K562 (cell line): Measurements from ENCODE around the gene EFCAB13. TPM values are rescaled to one million over a fixed set of nuclear protein-coding genes. Genes with fewer than 3 reads are reported as not detected.

ENCODE experiments used
- ATAC-seq: fragments of 200-7000 bp; cut with Tn5 transposase; 3 replicates; pipeline ENCODE4 v1.9.1; 2020; ENCODE audit warnings: moderate library complexity
- BruUV-seq: library from RNA; stranded (reverse); fragments of 400-500 nt; replicated peaks from 2 replicates; lab custom pipeline; 2021; lab: Mats Ljungman, UMichigan
- CTCF ChIA-PET: fragments of 300-600 bp; formaldehyde crosslinking; extraction: SDS; loops from one replicate; lab custom pipeline; 2021; ENCODE audit warnings: low intra/inter-chr PET ratio; lab: Yijun Ruan, JAX
- POLR2A ChIA-PET: fragments of 300-600, 350-650 bp; sonication (Branson Sonifier 250); formaldehyde crosslinking; extraction: SDS; loops from one replicate; lab custom pipeline; 2021; ENCODE audit warnings: antibody characterized with exemption, inconsistent platforms; lab: Yijun Ruan, JAX
- DNase-seq, 4 experiments: peaks; one replicate each; pipeline versions ENCODE4 v3.0.0 to v3.0.0-alpha.2; 2011 to 2018; ENCODE audit warnings: low spot score in 3 of 4, mixed read lengths in 3 of 4; ENCODE audit errors: extremely low read depth in 1 of 4
- FAIRE-seq: peaks from 2 replicates; lab custom pipeline; 2011; peaks lifted over from hg19 to GRCh38; lab: Jason Lieb, UNC
- H2AFZ ChIP-seq: 2 replicates; pipeline ENCODE4 v1.6.0; 2011; ENCODE audit warnings: low read depth, low read length, control low read depth, inconsistent platforms
- H3K27ac ChIP-seq: fragments of 200-600 bp; 3 replicates; pipeline ENCODE4 v1.8.0; 2011; ENCODE audit warnings: low read depth, mild to moderate bottlenecking, control low read depth, inconsistent platforms, low read length, moderate library complexity, mixed read lengths; ENCODE audit errors: extremely low read depth
- H3K27me3 ChIP-seq, 2 experiments: fragments of 300-600 bp in 1 of 2; 2 replicates in 1 of 2; 3 replicates in 1 of 2; pipeline versions ENCODE4 v1.6.0 to v1.8.0; 2011; ENCODE audit warnings: inconsistent platforms in 2 of 2, low read length in 2 of 2, mild to moderate bottlenecking in 1 of 2, mixed read lengths in 1 of 2, moderate library complexity in 1 of 2; ENCODE audit not compliant: control insufficient read depth in 2 of 2, insufficient read depth in 2 of 2
- H3K36me3 ChIP-seq: fragments of 300-600 bp; 3 replicates; pipeline ENCODE4 v1.8.0; 2011; ENCODE audit warnings: mild to moderate bottlenecking, low read length, inconsistent platforms; ENCODE audit not compliant: control insufficient read depth, insufficient read depth
- H3K4me1 ChIP-seq, 2 experiments: fragments of 200-600 bp in 1 of 2; replicated peaks in 1 of 2; 2 replicates in 1 of 2; 3 replicates in 1 of 2; pipeline versions ENCODE4 v1.5.1 to v1.8.0; 2011; ENCODE audit warnings: inconsistent platforms in 2 of 2, low read length in 2 of 2, mild to moderate bottlenecking in 1 of 2, mixed read lengths in 1 of 2, moderate library complexity in 1 of 2; ENCODE audit not compliant: control insufficient read depth in 2 of 2, insufficient read depth in 2 of 2
- H3K4me2 ChIP-seq: 2 replicates; pipeline ENCODE4 v1.6.1; 2011; ENCODE audit warnings: low read length, control low read depth, inconsistent platforms, mixed read lengths; ENCODE audit not compliant: insufficient read depth
- H3K4me3 ChIP-seq: fragments of 200-600 bp; sonication (generic), shearing (Covaris generic); 2 replicates; pipeline ENCODE4 v1.5.1; 2016; ENCODE audit warnings: control low read depth, inconsistent platforms
- H3K79me2 ChIP-seq: fragments of 200-600 bp; 3 replicates; pipeline ENCODE4 v1.8.0; 2011; ENCODE audit warnings: low read length, inconsistent platforms; ENCODE audit not compliant: control insufficient read depth, insufficient read depth
- H3K9ac ChIP-seq, 2 experiments: 2 replicates each; pipeline versions ENCODE4 v1.6.0 to v1.6.1; 2011; ENCODE audit warnings: low read depth in 2 of 2, low read length in 2 of 2, control low read depth in 1 of 2, inconsistent platforms in 1 of 2, mild to moderate bottlenecking in 1 of 2, mixed read lengths in 1 of 2; ENCODE audit not compliant: insufficient read depth in 1 of 2
- H3K9me1 ChIP-seq: one replicate; pipeline ENCODE4 v1.6.0; 2011; ENCODE audit warnings: inconsistent platforms, mild to moderate bottlenecking, low read length, moderate library complexity; ENCODE audit not compliant: control insufficient read depth, insufficient read depth
- H3K9me3 ChIP-seq: replicated peaks from 2 replicates; pipeline ENCODE4 v1.5.1; 2011; ENCODE audit warnings: low read depth, low read length, inconsistent platforms; ENCODE audit not compliant: control insufficient read depth, insufficient read depth
- H4K20me1 ChIP-seq: replicated peaks from 2 replicates; pipeline ENCODE4 v1.6.1; 2011; ENCODE audit warnings: low read length, inconsistent platforms, mixed read lengths; ENCODE audit not compliant: control insufficient read depth, insufficient read depth
- CTCF ChIP-seq, 3 experiments: IDR thresholded peaks in 2 of 3; conservative IDR thresholded peaks in 1 of 3; 2 replicates each; pipeline ENCODE4 v1.5.1; 2011 to 2012; ENCODE audit warnings: low read length in 3 of 3, mild to moderate bottlenecking in 3 of 3, control low read depth in 2 of 3, improper control_type of control experiment in 1 of 3, inconsistent platforms in 1 of 3, low read depth in 1 of 3, mixed read lengths in 1 of 3, moderate library complexity in 1 of 3; ENCODE audit not compliant: insufficient read depth in 2 of 3
- E2F4 ChIP-seq: sonication (generic); formaldehyde crosslinking; IDR thresholded peaks from 2 replicates; pipeline ENCODE4 v1.8.0; 2022; ENCODE audit warnings: mild to moderate bottlenecking, low read depth, missing genetic modification reagents
- MBD2 ChIP-seq: sonication (generic); IDR thresholded peaks from 2 replicates; pipeline ENCODE4 v1.6.1; 2016; ENCODE audit warnings: low read depth, borderline replicate concordance
- MLX ChIP-seq, 2 experiments: fragments of 450-650 bp in 1 of 2; sonication (generic) in 1 of 2; formaldehyde crosslinking; conservative IDR thresholded peaks; 2 replicates each; pipeline versions ENCODE4 v1.4.0 to v1.8.1; 2020 to 2022; ENCODE audit warnings: mild to moderate bottlenecking in 1 of 2, missing genetic modification reagents in 1 of 2
- PKNOX1 ChIP-seq: fragments of 450-650 bp; IDR thresholded peaks from 2 replicates; pipeline ENCODE4 v1.6.1; 2016
- RBFOX2 ChIP-seq: fragments of 200-400 bp; formaldehyde crosslinking; IDR thresholded peaks from 2 replicates; pipeline ENCODE4 v1.6.1; 2017; ENCODE audit warnings: low read depth, mild to moderate bottlenecking, low read length, moderate library complexity
- RFX7 ChIP-seq: fragments of 250-450 bp; sonication (Bioruptor Pico); IDR thresholded peaks from 2 replicates; pipeline ENCODE4 v1.5.1; 2021; ENCODE audit warnings: mild to moderate bottlenecking
- SAP30 ChIP-seq: fragments of 200-600 bp; sonication (generic); IDR thresholded peaks from 2 replicates; pipeline ENCODE4 v1.6.1; 2012; ENCODE audit warnings: borderline replicate concordance, low read depth, mild to moderate bottlenecking, moderate library complexity, low read length, control low read depth, inconsistent platforms; ENCODE audit not compliant: insufficient read depth, poor library complexity, severe bottlenecking
- U2AF2 ChIP-seq: fragments of 200-400 bp; formaldehyde crosslinking; optimal IDR thresholded peaks from 2 replicates; pipeline ENCODE3; 2017; ENCODE audit warnings: low read depth, mild to moderate bottlenecking, low read length
- ZBTB11 ChIP-seq, 3 experiments: fragments of 200-800 bp in 1 of 3; fragments of 250-450 bp in 1 of 3; fragments of 450-650 bp in 1 of 3; sonication (Bioruptor Pico) in 1 of 3; sonication (Bioruptor generic) in 1 of 3; formaldehyde crosslinking in 1 of 3; IDR thresholded peaks; 2 replicates each; pipeline versions ENCODE4 v1.6.1 to v1.8.0; 2016 to 2022; ENCODE audit warnings: mild to moderate bottlenecking in 2 of 3, missing genetic modification characterization in 2 of 3, missing compliant biosample characterization in 1 of 3, moderate library complexity in 1 of 3
- ZNF699 ChIP-seq: fragments of 250-450 bp; sonication (Bioruptor Pico); IDR thresholded peaks from 2 replicates; pipeline ENCODE4 v1.8.0; 2021; ENCODE audit warnings: mild to moderate bottlenecking, moderate library complexity; ENCODE audit not compliant: insufficient replicate concordance
- WGBS: fragments of 100-300 bp; shearing (Covaris generic); methylation state at CpG from one replicate; pipeline ENCODE4 v1.1.6; 2016; ENCODE audit warnings: low coverage, mixed read lengths; ENCODE audit not compliant: insufficient coverage; ENCODE audit errors: missing lambda C conversion rate; 5-methylcytosine and 5-hydroxymethylcytosine counted together
- in situ Hi-C: fragments of 300-500 bp; cut with MboI; formaldehyde crosslinking; loops from 4 replicates; pipeline ENCODE4 v1.15.0; 2018; ENCODE audit warnings: inconsistent platforms, mixed read lengths
- intact Hi-C: fragments of 100-400 bp; cut with micrococcal nuclease; formaldehyde crosslinking; loops from 2 replicates; pipeline ENCODE4 v1.14.2; 2022
- polyA plus RNA-seq, 8 experiments: library from polyadenylated mRNA; depleted of rRNA in 4 of 8; stranded (reverse) in 5 of 8; unstranded in 3 of 8; fragments of >200 nt; fragmentation: Nextera tagmentation in 2 of 8; fragmentation: Illumina TruSeq in 1 of 8; extraction: Ambion mirVana in 2 of 8; extraction: Trizol in 1 of 8; gene quantifications; 2 replicates each; pipeline versions ENCODE4 v1.2.1 to v1.2.3, GENCODE V29; 2011 to 2014; ENCODE audit warnings: inconsistent platforms in 1 of 8, missing spikeins in 1 of 8
- total RNA-seq, 7 experiments: library from RNA; depleted of rRNA in 6 of 7; stranded (reverse); fragments of >200 nt in 6 of 7; fragmentation: Illumina TruSeq in 2 of 7; extraction: Trizol in 2 of 7; gene quantifications; 2 replicates each; pipeline versions ENCODE4 v1.2.1 to v1.2.3, GENCODE V29; 2011 to 2021; ENCODE audit warnings: low replicate concordance in 1 of 7

Gene EFCAB13
- total and polyA plus RNA-seq, 9 of the 15 experiments (the other 6 are each of a cell fraction or from before 2014, with no cell fraction given), result 0.32 to 1.3 (median 0.95) TPM

- TF ChIP-seq E2F4 (CRISPR knock-in tag), result no peak
- no peak for TF ChIP-seq MBD2
- no peak for TF ChIP-seq ZNF699 (CRISPR knock-in tag)
- TF ChIP-seq, all 486 proteins: peak for 0
Observed at GRCh38 chr17:47367257-47367656, 43.5 kb downstream of the EFCAB13 start (continued).

GRCh38 chr17:47368262-47368661 lies 44.5 kb downstream of the EFCAB13 start:
- ChIA-PET CTCF (no interaction called here), POLR2A (interaction anchor here (0.6 kb wide), 1 partner anchor 598 kb away, joined by 3 read pairs; no protein-coding TSS in a partner anchor)
- no peak overlapping the region for H3K27ac ChIP-seq
- DNase-seq (no peak), ATAC-seq (no peak), FAIRE-seq (no peak)
- in situ Hi-C loops, result no loop called here
- no peaks in the 10 kb centered on the region for H3K36me3 ChIP-seq
- no peaks in the 10 kb centered on the region for H4K20me1 ChIP-seq
- no peak overlapping the region for H3K9ac ChIP-seq
- no peaks in the 10 kb centered on the region for H3K4me1 ChIP-seq
- H3K9me3 ChIP-seq, result peaks cover 1% of the 10 kb centered on the region; the same call in 1 of the 2 replicates
- no peak overlapping the region for H3K4me3 ChIP-seq
- no peaks in the 10 kb centered on the region for H3K9me1 ChIP-seq
- no peak overlapping the region for H3K4me2 ChIP-seq
- intact Hi-C loops, result no loop called here
- no peaks in the 10 kb centered on the region for H3K79me2 ChIP-seq
- no TSS peak for BruUV-seq
- H2AFZ ChIP-seq, result no peak overlapping the region
- WGBS, result 4% methylated on average over 3 of the region's 3 CpGs
- no peaks in the 10 kb centered on the region for H3K27me3 ChIP-seq
- TF ChIP-seq SAP30, result no peak
- no peak for TF ChIP-seq PKNOX1
- no peak for TF ChIP-seq RBFOX2
- TF ChIP-seq U2AF2, result no peak
- TF ChIP-seq MLX (CRISPR knock-in tag; conservative IDR thresholded peaks at IDR 0.05), result no peak
- no peak for TF ChIP-seq RFX7
- no peak for TF ChIP-seq ZBTB11 (CRISPR knock-in tag; IDR thresholded peaks at IDR 0.05)
- TF ChIP-seq CTCF (IDR thresholded peaks at IDR 0.05 in 2 of 3, conservative IDR thresholded peaks at IDR 0.05 in 1 of 3; ENCODE audit: insufficient read depth in 2 of 3, low read depth in 1 of 3, low read length in 3 of 3), result no peak
